WERI-Rb-1 (cell line): Measurements from ENCODE around the gene RAD21L1.

ENCODE experiments used
- DNase-seq: peaks from one replicate; pipeline ENCODE4 v3.0.0-alpha.2; 2020
- H3K27ac ChIP-seq: fragments of 250-450 bp; sonication (Bioruptor Pico); 2 replicates; pipeline ENCODE4 v1.5.1; 2020; ENCODE audit warnings: mild to moderate bottlenecking, moderate library complexity
- H3K27me3 ChIP-seq: fragments of 250-450 bp; sonication (Bioruptor Pico); 2 replicates; pipeline ENCODE4 v1.5.1; 2021; ENCODE audit warnings: mild to moderate bottlenecking, low read depth, moderate library complexity; ENCODE audit not compliant: insufficient read depth, severe bottlenecking
- H3K36me3 ChIP-seq: fragments of 250-450 bp; sonication (Bioruptor Pico); 2 replicates; pipeline ENCODE4 v1.5.1; 2020; ENCODE audit warnings: mild to moderate bottlenecking, moderate library complexity
- H3K4me3 ChIP-seq: 2 replicates; pipeline ENCODE4 v1.5.1; 2011; ENCODE audit warnings: low read depth, mild to moderate bottlenecking, control low read depth, low read length
- H3K9me3 ChIP-seq: fragments of 250-450 bp; sonication (Bioruptor Pico); 2 replicates; pipeline ENCODE4 v1.5.1; 2021; ENCODE audit warnings: mild to moderate bottlenecking, moderate library complexity; ENCODE audit not compliant: severe bottlenecking
- CTCF ChIP-seq: IDR thresholded peaks from 2 replicates; pipeline ENCODE4 v1.5.1; 2011; ENCODE audit warnings: low read depth, mild to moderate bottlenecking, control low read depth, inconsistent platforms, low read length

The RAD21L1 gene

GRCh38 chr20:1224205-1224890, 1.5 kb upstream of the RAD21L1 start:
- DNase-seq: no peak
- Histone ChIP-seq H3K36me3 (no peaks in the 10 kb centered on the region), H3K9me3 (peaks cover 12% of the 10 kb centered on the region), H3K27me3 (no peaks in the 10 kb centered on the region), H3K27ac (no peak overlapping the region), H3K4me3 (no peak overlapping the region)
- no peak for TF ChIP-seq CTCF

DNA sequence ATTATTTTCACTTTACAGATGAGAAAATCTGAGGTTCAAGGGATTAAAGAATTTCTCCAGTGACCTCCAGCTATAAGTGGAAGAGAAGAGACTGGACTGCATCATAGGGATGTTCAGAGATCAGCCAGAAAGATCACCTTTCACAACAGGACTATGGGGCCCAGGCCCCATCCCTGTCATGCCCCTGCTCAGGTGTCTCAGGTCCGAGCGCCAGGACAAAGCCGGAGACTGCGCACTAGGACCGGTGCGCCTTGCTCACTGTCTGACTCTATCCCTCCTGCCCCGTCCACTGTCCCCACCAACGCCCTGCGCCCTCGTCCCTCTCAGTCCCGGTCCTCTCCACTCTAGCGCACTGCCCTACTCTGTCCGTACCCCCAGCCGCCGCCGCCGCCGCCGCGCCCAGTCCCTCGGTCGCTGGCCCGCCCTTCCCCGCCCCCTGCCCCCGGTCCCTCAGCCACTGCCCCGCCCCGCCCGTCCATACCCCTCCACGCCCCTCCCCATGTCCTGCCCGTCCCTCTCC, 521 bp upstream of the RAD21L1 start:
- DNase-seq: no peak
- Histone ChIP-seq H3K9me3 (peaks cover 12% of the 10 kb centered on the region), H3K27me3 (no peaks in the 10 kb centered on the region), H3K27ac (no peak overlapping the region), H3K36me3 (no peaks in the 10 kb centered on the region), H3K4me3 (peak overlapping the region; percentile 44)
- no peak for TF ChIP-seq CTCF

GRCh38 chr20:1229541-1229940, 3.7 kb downstream of the RAD21L1 start:
- Histone ChIP-seq H3K36me3 (no peaks in the 10 kb centered on the region), H3K27ac (no peak overlapping the region), H3K4me3 (no peak overlapping the region), H3K9me3 (no peaks in the 10 kb centered on the region), H3K27me3 (no peaks in the 10 kb centered on the region)
- no peak for TF ChIP-seq CTCF
- no peak for DNase-seq

- TF ChIP-seq CTCF: no peak
- no peak for DNase-seq
- Histone ChIP-seq H3K4me3 (no peak overlapping the region), H3K36me3 (no peaks in the 10 kb centered on the region), H3K27me3 (no peaks in the 10 kb centered on the region), H3K9me3 (no peaks in the 10 kb centered on the region), H3K27ac (no peak overlapping the region)
These were observed 6.7 kb downstream of the RAD21L1 start for GRCh38 chr20:1232286-1233111.

DNA sequence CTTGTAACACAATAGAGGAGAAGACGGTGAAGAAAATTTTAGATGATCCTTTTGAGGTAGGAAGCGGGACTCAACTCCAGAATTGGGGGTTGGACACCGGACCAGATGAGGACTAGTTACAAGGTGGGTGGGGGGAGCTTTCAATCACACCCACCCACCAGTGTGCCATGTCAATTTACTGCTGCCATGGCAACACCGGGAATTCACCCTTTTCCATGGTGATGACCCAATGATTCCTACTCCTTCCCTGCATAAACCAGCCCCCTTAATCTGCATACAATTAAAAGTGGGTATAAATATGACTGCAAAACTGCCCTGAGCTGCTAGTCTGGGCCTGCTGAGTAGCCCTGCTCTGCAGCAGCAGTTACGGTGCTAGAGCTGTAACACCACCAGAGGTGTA, 14.7 kb downstream of the RAD21L1 start:
- no peaks in the 10 kb centered on the region for H3K36me3 ChIP-seq
- no peak for TF ChIP-seq CTCF
- H3K27me3 ChIP-seq: no peaks in the 10 kb centered on the region
- no peak overlapping the region for H3K4me3 ChIP-seq
- no peaks in the 10 kb centered on the region for H3K9me3 ChIP-seq
- no peak overlapping the region for H3K27ac ChIP-seq
- DNase-seq: no peak
